GM12878 (cell line): Measurements from ENCODE around the gene THUMPD2. TPM values are rescaled to one million over a fixed set of nuclear protein-coding genes. Genes with fewer than 3 reads are reported as not detected.

Source experiments
- ATAC-seq: fragments of 200-7000 bp; cut with Tn5 transposase; 3 replicates; pipeline ENCODE4 v1.9.1; 2020; ENCODE audit warnings: mild to moderate bottlenecking, moderate library complexity
- BruUV-seq: library from RNA; stranded (reverse); fragments of 400-500 nt; replicated peaks from 2 replicates; lab custom pipeline; 2021; lab: Mats Ljungman, UMichigan
- CTCF ChIA-PET: fragments of 300-600 bp; sonication (Branson Sonifier 250); formaldehyde crosslinking; extraction: SDS; loops from one replicate; lab custom pipeline; 2021; ENCODE audit warnings: inconsistent platforms; lab: Yijun Ruan, JAX
- POLR2A ChIA-PET: fragments of 350-600 bp; formaldehyde crosslinking; extraction: SDS; loops from one replicate; lab custom pipeline; 2021; ENCODE audit warnings: inconsistent platforms; lab: Charles Lee
- RAD21 ChIA-PET: fragments of 300-600 bp; sonication (Branson Sonifier 250); formaldehyde crosslinking; loops from one replicate; lab custom pipeline; 2023; ENCODE audit warnings: antibody characterized with exemption; ENCODE audit not compliant: unreplicated experiment; lab: Charles Lee
- SMC1A ChIA-PET: fragments of 300-600 bp; sonication (Branson Sonifier 250); formaldehyde crosslinking; loops from one replicate; lab custom pipeline; 2023; ENCODE audit not compliant: unreplicated experiment, uncharacterized antibody; lab: Charles Lee
- DNase-seq: peaks from one replicate; pipeline ENCODE4 v3.0.0-alpha.2; 2011; ENCODE audit warnings: low read depth, low spot score
- FAIRE-seq: peaks from 3 replicates; lab custom pipeline; 2011; peaks lifted over from hg19 to GRCh38; lab: Jason Lieb, UNC
- H2AFZ ChIP-seq: 2 replicates; pipeline ENCODE4 v1.6.0; 2011; ENCODE audit warnings: low read depth, low read length, control low read depth; ENCODE audit not compliant: control insufficient read depth
- H3K27ac ChIP-seq: 2 replicates; pipeline ENCODE4 v1.5.1; 2011; ENCODE audit warnings: control low read depth; ENCODE audit not compliant: control insufficient read depth, insufficient read depth
- H3K27me3 ChIP-seq, 2 experiments: replicated peaks in 1 of 2; 2 replicates each; pipeline versions ENCODE4 v1.6.0 to v1.6.1; 2011; ENCODE audit warnings: low read length in 1 of 2; ENCODE audit not compliant: control insufficient read depth in 2 of 2, insufficient read depth in 2 of 2
- H3K36me3 ChIP-seq, 2 experiments: 2 replicates each; pipeline ENCODE4 v1.5.1; 2011; ENCODE audit warnings: low read length in 1 of 2; ENCODE audit not compliant: control insufficient read depth in 2 of 2, insufficient read depth in 2 of 2
- H3K4me1 ChIP-seq: 2 replicates; pipeline ENCODE4 v1.6.1; 2011; ENCODE audit warnings: mild to moderate bottlenecking, low read length, moderate library complexity, mixed read lengths; ENCODE audit not compliant: control insufficient read depth, insufficient read depth
- H3K4me2 ChIP-seq: 2 replicates; pipeline ENCODE4 v1.6.0; 2011; ENCODE audit warnings: control low read depth; ENCODE audit not compliant: control insufficient read depth, insufficient read depth
- H3K4me3 ChIP-seq: fragments of 200-600 bp; sonication (generic); 2 replicates; pipeline ENCODE4 v1.5.1; 2016
- H3K79me2 ChIP-seq: 2 replicates; pipeline ENCODE4 v1.6.0; 2011; ENCODE audit warnings: low read length; ENCODE audit not compliant: control insufficient read depth, insufficient read depth
- H3K9ac ChIP-seq: 2 replicates; pipeline ENCODE4 v1.8.0; 2011; ENCODE audit warnings: low read length, control low read depth, mixed read lengths; ENCODE audit not compliant: control insufficient read depth, insufficient read depth
- H3K9me3 ChIP-seq: replicated peaks from 3 replicates; pipeline ENCODE4 v1.5.1; 2011; ENCODE audit warnings: mild to moderate bottlenecking, low read length; ENCODE audit not compliant: control insufficient read depth, insufficient read depth
- H4K20me1 ChIP-seq: 2 replicates; pipeline ENCODE4 v1.6.0; 2011; ENCODE audit not compliant: control insufficient read depth, insufficient read depth
- CBX5 ChIP-seq: sonication (generic); IDR thresholded peaks from 2 replicates; pipeline ENCODE4 v1.6.1; 2016; ENCODE audit warnings: low read depth, moderate library complexity, mild to moderate bottlenecking, inconsistent platforms
- CHD4 ChIP-seq: fragments of 200-600 bp; sonication (generic); IDR thresholded peaks from 2 replicates; pipeline ENCODE4 v1.6.1; 2016; ENCODE audit warnings: mild to moderate bottlenecking
- EGR1 ChIP-seq, 2 experiments: IDR thresholded peaks; 1 replicate in 1 of 2; 2 replicates in 1 of 2; pipeline ENCODE4 v1.6.1; 2011 to 2012; ENCODE audit warnings: low read depth in 2 of 2, low read length in 2 of 2, borderline replicate concordance in 1 of 2, mild to moderate bottlenecking in 1 of 2, moderate library complexity in 1 of 2
- FOXK2 ChIP-seq: fragments of 450-650 bp; IDR thresholded peaks from 2 replicates; pipeline ENCODE4 v1.6.1; 2017; ENCODE audit warnings: mild to moderate bottlenecking, moderate library complexity
- HCFC1 ChIP-seq: fragments of 150-350 bp; IDR thresholded peaks from 2 replicates; pipeline ENCODE4 v1.6.1; 2014; ENCODE audit warnings: low read length
- KDM1A ChIP-seq: fragments of 200-600 bp; sonication (generic); IDR thresholded peaks from 2 replicates; pipeline ENCODE4 v1.6.1; 2016; ENCODE audit warnings: borderline replicate concordance
- MTA2 ChIP-seq: fragments of 450-650 bp; IDR thresholded peaks from 2 replicates; pipeline ENCODE4 v1.6.1; 2016; ENCODE audit warnings: low read depth, mild to moderate bottlenecking, moderate library complexity
- NFYB ChIP-seq: IDR thresholded peaks from 2 replicates; pipeline ENCODE4 v1.6.1; 2011; ENCODE audit warnings: low read depth, mild to moderate bottlenecking, low read length, improper control_type of control experiment, moderate library complexity; ENCODE audit not compliant: insufficient read depth
- POLR2AphosphoS5 ChIP-seq: IDR thresholded peaks from 2 replicates; pipeline ENCODE4 v1.6.1; 2011; ENCODE audit warnings: mild to moderate bottlenecking, low read length, inconsistent platforms
- RAD51 ChIP-seq: fragments of 450-650 bp; IDR thresholded peaks from 2 replicates; pipeline ENCODE4 v1.6.1; 2016; ENCODE audit warnings: moderate library complexity, mild to moderate bottlenecking, inconsistent platforms
- RFX5 ChIP-seq: IDR thresholded peaks from 2 replicates; pipeline ENCODE4 v1.6.1; 2011; ENCODE audit warnings: low read depth, low read length, improper control_type of control experiment
- SMAD5 ChIP-seq: IDR thresholded peaks from 2 replicates; pipeline ENCODE4 v1.6.1; 2016; ENCODE audit warnings: antibody characterized with exemption, low read depth
- TAF1 ChIP-seq: IDR thresholded peaks from 2 replicates; pipeline ENCODE4 v1.6.1; 2011; ENCODE audit warnings: mild to moderate bottlenecking, low read depth, low read length, borderline replicate concordance
- ZNF24 ChIP-seq: fragments of 450-650 bp; IDR thresholded peaks from 2 replicates; pipeline ENCODE4 v1.6.1; 2017; ENCODE audit warnings: antibody characterized with exemption, mild to moderate bottlenecking
- WGBS: methylation state at CpG from one replicate; pipeline ENCODE4 v1.1.6; 2016; ENCODE audit warnings: low lambda C conversion rate; ENCODE audit not compliant: insufficient replicate concordance, insufficient coverage; ENCODE audit errors: missing lambda C conversion rate; 5-methylcytosine and 5-hydroxymethylcytosine counted together
- in situ Hi-C: fragments of 300-500 bp; cut with MboI; formaldehyde crosslinking; loops from 9 replicates; pipeline ENCODE4 v1.14.3; 2018; ENCODE audit warnings: mixed read lengths
- intact Hi-C: fragments of 100-400 bp; cut with micrococcal nuclease; formaldehyde crosslinking; loops from one replicate; pipeline ENCODE4 v1.14.2; 2022; ENCODE audit not compliant: unreplicated experiment
- polyA plus RNA-seq, 11 experiments: library from polyadenylated mRNA; depleted of rRNA in 4 of 11; unstranded in 6 of 11; stranded (reverse) in 5 of 11; fragments of >200 nt; fragmentation: Nextera tagmentation in 4 of 11; fragmentation: Illumina TruSeq in 1 of 11; extraction: Ambion mirVana in 4 of 11; extraction: Trizol in 1 of 11; gene quantifications; 1 replicate in 1 of 11; 2 replicates in 10 of 11; pipeline versions ENCODE4 v1.2.1 to v1.2.3, GENCODE V29; 2011 to 2016; ENCODE audit warnings: inconsistent platforms in 2 of 11, missing spikeins in 2 of 11, low read depth in 1 of 11
- total RNA-seq, 4 experiments: library from RNA; depleted of rRNA in 3 of 4; stranded (reverse); fragments of >200 nt in 3 of 4; fragmentation: Illumina TruSeq in 1 of 4; extraction: Trizol in 1 of 4; gene quantifications; 2 replicates each; pipeline versions ENCODE4 v1.2.1 to v1.2.3, GENCODE V29; 2013 to 2021
- TF ChIP-seq, protein P1 (sequence below): IDR thresholded peaks from 2 replicates; pipeline ENCODE4 v1.6.1; 2012; ENCODE audit warnings: improper control_type of control experiment, low read depth, low read length; ENCODE audit not compliant: insufficient replicate concordance
- TF ChIP-seq, protein P2 (sequence below): IDR thresholded peaks from 2 replicates; pipeline ENCODE4 v1.6.1; 2012; ENCODE audit warnings: low read depth, low read length, improper control_type of control experiment
- TF ChIP-seq, protein P3 (sequence below): IDR thresholded peaks from 2 replicates; pipeline ENCODE4 v1.6.1; 2012; ENCODE audit warnings: low read length, inconsistent platforms

Gene THUMPD2
- total and polyA plus RNA-seq, 10 of the 15 experiments (the other 5 are each of a cell fraction or from before 2014, with no cell fraction given) = 6.7 to 19.7 (median 13.8) TPM

DNA sequence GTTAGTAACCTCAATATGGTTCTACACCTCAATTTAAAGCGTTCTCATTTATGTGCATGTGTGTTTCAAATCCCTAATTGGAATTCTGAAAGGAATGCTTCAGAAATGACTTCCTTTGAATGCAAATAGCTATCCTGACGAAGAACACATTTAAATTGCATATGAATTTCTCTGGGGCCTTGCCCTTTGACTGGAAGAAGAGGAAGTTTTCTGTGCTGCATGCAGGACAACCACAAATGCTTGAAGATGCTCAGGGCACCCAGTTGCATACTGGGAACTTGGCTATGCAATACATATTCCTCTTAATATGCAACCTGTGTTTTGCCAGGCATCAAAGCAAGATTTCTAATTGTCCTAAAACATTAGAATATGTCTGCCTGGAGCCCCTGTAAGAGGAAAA is 58.1 kb downstream of the THUMPD2 start:
- no peaks in the 10 kb centered on the region for H3K27me3 ChIP-seq
- no peaks in the 10 kb centered on the region for H3K9me3 ChIP-seq
- ChIA-PET POLR2A (no interaction called here), SMC1A (no interaction called here), CTCF (no interaction called here), RAD21 (no interaction called here)
- no peaks in the 10 kb centered on the region for H3K4me1 ChIP-seq
- no TSS peak for BruUV-seq
- ATAC-seq (no peak), DNase-seq (no peak), FAIRE-seq (no peak)
- H3K27ac ChIP-seq = no peak overlapping the region
- H3K4me2 ChIP-seq = no peak overlapping the region
- in situ Hi-C loops (loop anchor here (10.0 kb wide), 1 partner anchor 336 kb away; no protein-coding TSS in a partner anchor), intact Hi-C loops (no loop called here)
- H4K20me1 ChIP-seq = no peaks in the 10 kb centered on the region
- H3K4me3 ChIP-seq = no peak overlapping the region
- no peaks in the 10 kb centered on the region for H3K36me3 ChIP-seq
- no peak overlapping the region for H2AFZ ChIP-seq
- no peaks in the 10 kb centered on the region for H3K79me2 ChIP-seq
- no peak overlapping the region for H3K9ac ChIP-seq
- WGBS = 0% methylated on average over 2 of the region's 2 CpGs
- TF ChIP-seq TAF1 (no peak), MTA2 (no peak), POLR2AphosphoS5 (no peak), KDM1A (no peak), HCFC1 (no peak), RAD51 (no peak), FOXK2 (no peak), SMAD5 (no peak), NFYB (no peak), ZNF24 (no peak), RFX5 (no peak), EGR1 (IDR thresholded peaks at IDR 0.05; ENCODE audit: borderline replicate concordance in 1 of 2, low read depth in 2 of 2, low read length in 2 of 2) (no peak), CHD4 (no peak), CBX5 (no peak)
- TF ChIP-seq, protein P1, sequence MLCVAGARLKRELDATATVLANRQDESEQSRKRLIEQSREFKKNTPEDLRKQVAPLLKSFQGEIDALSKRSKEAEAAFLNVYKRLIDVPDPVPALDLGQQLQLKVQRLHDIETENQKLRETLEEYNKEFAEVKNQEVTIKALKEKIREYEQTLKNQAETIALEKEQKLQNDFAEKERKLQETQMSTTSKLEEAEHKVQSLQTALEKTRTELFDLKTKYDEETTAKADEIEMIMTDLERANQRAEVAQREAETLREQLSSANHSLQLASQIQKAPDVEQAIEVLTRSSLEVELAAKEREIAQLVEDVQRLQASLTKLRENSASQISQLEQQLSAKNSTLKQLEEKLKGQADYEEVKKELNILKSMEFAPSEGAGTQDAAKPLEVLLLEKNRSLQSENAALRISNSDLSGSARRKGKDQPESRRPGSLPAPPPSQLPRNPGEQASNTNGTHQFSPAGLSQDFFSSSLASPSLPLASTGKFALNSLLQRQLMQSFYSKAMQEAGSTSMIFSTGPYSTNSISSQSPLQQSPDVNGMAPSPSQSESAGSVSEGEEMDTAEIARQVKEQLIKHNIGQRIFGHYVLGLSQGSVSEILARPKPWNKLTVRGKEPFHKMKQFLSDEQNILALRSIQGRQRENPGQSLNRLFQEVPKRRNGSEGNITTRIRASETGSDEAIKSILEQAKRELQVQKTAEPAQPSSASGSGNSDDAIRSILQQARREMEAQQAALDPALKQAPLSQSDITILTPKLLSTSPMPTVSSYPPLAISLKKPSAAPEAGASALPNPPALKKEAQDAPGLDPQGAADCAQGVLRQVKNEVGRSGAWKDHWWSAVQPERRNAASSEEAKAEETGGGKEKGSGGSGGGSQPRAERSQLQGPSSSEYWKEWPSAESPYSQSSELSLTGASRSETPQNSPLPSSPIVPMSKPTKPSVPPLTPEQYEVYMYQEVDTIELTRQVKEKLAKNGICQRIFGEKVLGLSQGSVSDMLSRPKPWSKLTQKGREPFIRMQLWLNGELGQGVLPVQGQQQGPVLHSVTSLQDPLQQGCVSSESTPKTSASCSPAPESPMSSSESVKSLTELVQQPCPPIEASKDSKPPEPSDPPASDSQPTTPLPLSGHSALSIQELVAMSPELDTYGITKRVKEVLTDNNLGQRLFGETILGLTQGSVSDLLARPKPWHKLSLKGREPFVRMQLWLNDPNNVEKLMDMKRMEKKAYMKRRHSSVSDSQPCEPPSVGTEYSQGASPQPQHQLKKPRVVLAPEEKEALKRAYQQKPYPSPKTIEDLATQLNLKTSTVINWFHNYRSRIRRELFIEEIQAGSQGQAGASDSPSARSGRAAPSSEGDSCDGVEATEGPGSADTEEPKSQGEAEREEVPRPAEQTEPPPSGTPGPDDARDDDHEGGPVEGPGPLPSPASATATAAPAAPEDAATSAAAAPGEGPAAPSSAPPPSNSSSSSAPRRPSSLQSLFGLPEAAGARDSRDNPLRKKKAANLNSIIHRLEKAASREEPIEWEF = no peak
- TF ChIP-seq, protein P2, sequence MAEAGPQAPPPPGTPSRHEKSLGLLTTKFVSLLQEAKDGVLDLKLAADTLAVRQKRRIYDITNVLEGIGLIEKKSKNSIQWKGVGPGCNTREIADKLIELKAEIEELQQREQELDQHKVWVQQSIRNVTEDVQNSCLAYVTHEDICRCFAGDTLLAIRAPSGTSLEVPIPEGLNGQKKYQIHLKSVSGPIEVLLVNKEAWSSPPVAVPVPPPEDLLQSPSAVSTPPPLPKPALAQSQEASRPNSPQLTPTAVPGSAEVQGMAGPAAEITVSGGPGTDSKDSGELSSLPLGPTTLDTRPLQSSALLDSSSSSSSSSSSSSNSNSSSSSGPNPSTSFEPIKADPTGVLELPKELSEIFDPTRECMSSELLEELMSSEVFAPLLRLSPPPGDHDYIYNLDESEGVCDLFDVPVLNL = no peak
- TF ChIP-seq, protein P3, sequence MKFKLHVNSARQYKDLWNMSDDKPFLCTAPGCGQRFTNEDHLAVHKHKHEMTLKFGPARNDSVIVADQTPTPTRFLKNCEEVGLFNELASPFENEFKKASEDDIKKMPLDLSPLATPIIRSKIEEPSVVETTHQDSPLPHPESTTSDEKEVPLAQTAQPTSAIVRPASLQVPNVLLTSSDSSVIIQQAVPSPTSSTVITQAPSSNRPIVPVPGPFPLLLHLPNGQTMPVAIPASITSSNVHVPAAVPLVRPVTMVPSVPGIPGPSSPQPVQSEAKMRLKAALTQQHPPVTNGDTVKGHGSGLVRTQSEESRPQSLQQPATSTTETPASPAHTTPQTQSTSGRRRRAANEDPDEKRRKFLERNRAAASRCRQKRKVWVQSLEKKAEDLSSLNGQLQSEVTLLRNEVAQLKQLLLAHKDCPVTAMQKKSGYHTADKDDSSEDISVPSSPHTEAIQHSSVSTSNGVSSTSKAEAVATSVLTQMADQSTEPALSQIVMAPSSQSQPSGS = no peak
